NB4 (cell line): Measurements from ENCODE around the gene PRKG1.

Experiments used
- MYC ChIP-seq: IDR thresholded peaks from 2 replicates; pipeline ENCODE4 v1.6.1; 2011; ENCODE audit warnings: low read depth, low read length
- POLR2A ChIP-seq: IDR thresholded peaks from 2 replicates; pipeline ENCODE4 v1.6.1; 2011; ENCODE audit warnings: mild to moderate bottlenecking; ENCODE audit not compliant: insufficient read length; ENCODE audit errors: extremely low read depth
- TF ChIP-seq, protein P1 (sequence below): IDR thresholded peaks from one replicate; pipeline ENCODE4 v1.5.1; 2012; ENCODE audit warnings: low read depth, low read length

DNA sequence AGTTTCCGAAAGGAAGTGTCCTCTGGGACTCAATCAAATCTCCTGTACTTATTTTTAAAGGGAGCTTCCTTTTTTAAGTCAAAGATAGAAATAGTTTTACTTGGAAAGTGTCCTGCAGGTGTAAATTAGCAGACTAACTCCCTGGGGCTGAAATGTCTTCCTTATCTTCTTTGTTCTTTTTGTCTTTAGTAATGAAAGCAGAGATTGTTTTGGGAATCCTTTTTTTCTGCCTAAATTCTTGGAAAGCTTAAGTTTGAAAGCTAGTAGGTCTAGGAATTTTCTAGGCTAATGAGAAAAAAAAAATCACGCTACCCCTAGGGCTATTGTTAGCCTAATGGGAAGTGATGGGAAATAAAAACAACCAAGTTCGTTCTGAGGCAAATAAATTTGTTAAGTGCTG is 764.2 kb downstream of the PRKG1 start:
- TF ChIP-seq POLR2A (no peak), MYC (no peak)
- TF ChIP-seq, protein P1, sequence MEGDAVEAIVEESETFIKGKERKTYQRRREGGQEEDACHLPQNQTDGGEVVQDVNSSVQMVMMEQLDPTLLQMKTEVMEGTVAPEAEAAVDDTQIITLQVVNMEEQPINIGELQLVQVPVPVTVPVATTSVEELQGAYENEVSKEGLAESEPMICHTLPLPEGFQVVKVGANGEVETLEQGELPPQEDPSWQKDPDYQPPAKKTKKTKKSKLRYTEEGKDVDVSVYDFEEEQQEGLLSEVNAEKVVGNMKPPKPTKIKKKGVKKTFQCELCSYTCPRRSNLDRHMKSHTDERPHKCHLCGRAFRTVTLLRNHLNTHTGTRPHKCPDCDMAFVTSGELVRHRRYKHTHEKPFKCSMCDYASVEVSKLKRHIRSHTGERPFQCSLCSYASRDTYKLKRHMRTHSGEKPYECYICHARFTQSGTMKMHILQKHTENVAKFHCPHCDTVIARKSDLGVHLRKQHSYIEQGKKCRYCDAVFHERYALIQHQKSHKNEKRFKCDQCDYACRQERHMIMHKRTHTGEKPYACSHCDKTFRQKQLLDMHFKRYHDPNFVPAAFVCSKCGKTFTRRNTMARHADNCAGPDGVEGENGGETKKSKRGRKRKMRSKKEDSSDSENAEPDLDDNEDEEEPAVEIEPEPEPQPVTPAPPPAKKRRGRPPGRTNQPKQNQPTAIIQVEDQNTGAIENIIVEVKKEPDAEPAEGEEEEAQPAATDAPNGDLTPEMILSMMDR, result no peak
